ENCODE data around the gene UTP14C. TPM values are rescaled to one million over a fixed set of nuclear protein-coding genes. Genes with fewer than 3 reads are reported as not detected.

The UTP14C gene
- total and polyA plus RNA-seq, 8 donors, result 16.9 to 33.4 (median 31.5) TPM

- ATAC-seq, result no peak
- H3K27me3 ChIP-seq, result no peaks in the 10 kb centered on the region
- H3K9me3 ChIP-seq, result peaks cover 6 to 46% of the 10 kb centered on the region in 2 donors
- H3K27ac ChIP-seq, result no peak overlapping the region
- intact Hi-C loops (cut with DNase I), result no loop called here
- H3K4me3 ChIP-seq, result no peak overlapping the region
- no peak for TF ChIP-seq CTCF (IDR thresholded peaks at IDR 0.05)
- DNase-seq, result no peak
- no peaks in the 10 kb centered on the region for H3K36me3 ChIP-seq
- H3K4me1 ChIP-seq, result no peaks in the 10 kb centered on the region
Observed at GRCh38 chr13:52067237-52067636, 42.7 kb downstream of the UTP14C start.

GRCh38 chr13:52070929-52071523 lies 46.5 kb downstream of the UTP14C start:
- H3K9me3 ChIP-seq, result peaks cover 6 to 38% of the 10 kb centered on the region in 2 donors
- intact Hi-C loops (cut with DNase I), result no loop called here
- no peak overlapping the region for H3K27ac ChIP-seq
- H3K36me3 ChIP-seq, result no peaks in the 10 kb centered on the region
- TF ChIP-seq CTCF (IDR thresholded peaks at IDR 0.05), result no peak
- no peak for ATAC-seq
- H3K4me1 ChIP-seq, result no peaks in the 10 kb centered on the region
- DNase-seq, result no peak
- no peaks in the 10 kb centered on the region for H3K27me3 ChIP-seq
- no peak overlapping the region for H3K4me3 ChIP-seq

Other genes starting within 250 kb of the UTP14C start
- gene DHRS12, start 220.5 kb upstream of the UTP14C start, total RNA-seq, result 10 to 100 TPM; 11.7 to 12.4 TPM
- 10 to 100 TPM; 14.1 to 20.2 (median 15.8) TPM for gene DHRS12, start 220.5 kb upstream of the UTP14C start, polyA plus RNA-seq (ENCODE audit: insufficient read length in 6 of 6)
- gene TMEM272, start 179.5 kb upstream of the UTP14C start, total RNA-seq, result under 1 TPM in 1 of 2 donors, not detected in 1; 0.13 TPM
- gene TMEM272, start 179.5 kb upstream of the UTP14C start, polyA plus RNA-seq (ENCODE audit: insufficient read length in 6 of 6), result under 1 TPM; 0.17 to 0.42 (median 0.27) TPM
- not detected for gene CCDC70, start 162.7 kb upstream of the UTP14C start, total RNA-seq
- gene CCDC70, start 162.7 kb upstream of the UTP14C start, polyA plus RNA-seq (ENCODE audit: insufficient read length in 6 of 6), result not detected
- gene ATP7B, start 13.2 kb upstream of the UTP14C start, total RNA-seq, result 1 to 10 TPM; 5.9 to 7.2 TPM
- gene ATP7B, start 13.2 kb upstream of the UTP14C start, polyA plus RNA-seq (ENCODE audit: insufficient read length in 6 of 6), result 10 to 100 TPM; 17.9 to 20.5 (median 18.5) TPM
- 10 to 100 TPM; 31.2 to 31.9 TPM for gene ALG11, start 12.3 kb upstream of the UTP14C start, total RNA-seq
- 10 to 100 TPM; 27.1 to 34.9 (median 31.3) TPM for gene ALG11, start 12.3 kb upstream of the UTP14C start, polyA plus RNA-seq (ENCODE audit: insufficient read length in 6 of 6)
- gene NEK5, start 104.4 kb downstream of the UTP14C start, total RNA-seq, result 1 to 10 TPM in 1 of 2 donors, under 1 TPM in 1; 0.41 to 2.4 TPM
- gene NEK5, start 104.4 kb downstream of the UTP14C start, polyA plus RNA-seq (ENCODE audit: insufficient read length in 6 of 6), result 1 to 10 TPM; 3.0 to 6.9 (median 5.7) TPM
- gene NEK3, start 134.9 kb downstream of the UTP14C start, total RNA-seq, result 10 to 100 TPM in 1 of 2 donors, 1 to 10 TPM in 1; 9.8 to 11.0 TPM
- gene NEK3, start 134.9 kb downstream of the UTP14C start, polyA plus RNA-seq (ENCODE audit: insufficient read length in 6 of 6), result 10 to 100 TPM; 47.1 to 59.2 (median 56.3) TPM